ENCODE measurements around the gene RSU1. TPM values are rescaled to one million over a fixed set of nuclear protein-coding genes. Genes with fewer than 3 reads are reported as not detected.

The RSU1 gene
- total RNA-seq, 1 donor from 2014 or later = 46.9 TPM

GRCh38 chr10:16816171-16816570, 1.1 kb downstream of the RSU1 start:
- TF ChIP-seq CTCF (conservative IDR thresholded peaks at IDR 0.05; ENCODE audit: low read depth, low read length) = no peak
- no peak for DNase-seq (ENCODE audit: low read depth)
- H3K4me3 ChIP-seq (ENCODE audit: low read depth, low read length) = peak overlapping the region; percentile 89

- DNase-seq (ENCODE audit: low read depth) = no peak
- no peak for TF ChIP-seq CTCF (conservative IDR thresholded peaks at IDR 0.05; ENCODE audit: low read depth, low read length)
- no peak overlapping the region for H3K4me3 ChIP-seq (ENCODE audit: low read depth, low read length)
Measured at GRCh38 chr10:16814012-16814411, 3.2 kb downstream of the RSU1 start.

- no peak overlapping the region for H3K4me3 ChIP-seq (ENCODE audit: low read depth, low read length)
- no peak for TF ChIP-seq CTCF (conservative IDR thresholded peaks at IDR 0.05; ENCODE audit: low read depth, low read length)
- no peak for DNase-seq (ENCODE audit: low read depth)
Measured at GRCh38 chr10:16812676-16813075, 4.5 kb downstream of the RSU1 start.

GRCh38 chr10:16811765-16812164, 5.5 kb downstream of the RSU1 start:
- no peak overlapping the region for H3K4me3 ChIP-seq (ENCODE audit: low read depth, low read length)
- no peak for TF ChIP-seq CTCF (conservative IDR thresholded peaks at IDR 0.05; ENCODE audit: low read depth, low read length)
- no peak for DNase-seq (ENCODE audit: low read depth)

GRCh38 chr10:16811292-16811691, 5.9 kb downstream of the RSU1 start:
- TF ChIP-seq CTCF (conservative IDR thresholded peaks at IDR 0.05; ENCODE audit: low read depth, low read length) = no peak
- H3K4me3 ChIP-seq (ENCODE audit: low read depth, low read length) = no peak overlapping the region
- DNase-seq (ENCODE audit: low read depth) = no peak

GRCh38 chr10:16809074-16809718, 8.0 kb downstream of the RSU1 start:
- DNase-seq (ENCODE audit: low read depth) = no peak
- TF ChIP-seq CTCF (conservative IDR thresholded peaks at IDR 0.05; ENCODE audit: low read depth, low read length) = peak; percentile 78
- no peak overlapping the region for H3K4me3 ChIP-seq (ENCODE audit: low read depth, low read length)

- DNase-seq (ENCODE audit: low read depth) = no peak
- H3K4me3 ChIP-seq (ENCODE audit: low read depth, low read length) = no peak overlapping the region
- TF ChIP-seq CTCF (conservative IDR thresholded peaks at IDR 0.05; ENCODE audit: low read depth, low read length) = no peak
Measured at GRCh38 chr10:16804123-16804522, 13.1 kb downstream of the RSU1 start.
